ENCODE measurements around the gene MYO16.

The MYO16 gene

GRCh38 chr13:109024611-109025010 lies 395.2 kb downstream of the MYO16 start:
- no peak for DNase-seq (ENCODE audit: extremely low read depth, low read depth)
- TF ChIP-seq CTCF (IDR thresholded peaks at IDR 0.05; ENCODE audit: low read depth, low read length), result no peak

GRCh38 chr13:109026266-109026665 lies 396.9 kb downstream of the MYO16 start:
- DNase-seq (ENCODE audit: extremely low read depth, low read depth), result no peak

GRCh38 chr13:109028624-109029023 lies 399.2 kb downstream of the MYO16 start:
- no peak for DNase-seq (ENCODE audit: extremely low read depth, low read depth)
- no peak for TF ChIP-seq CTCF (IDR thresholded peaks at IDR 0.05; ENCODE audit: low read depth, low read length)

More at GRCh38 chr13:109026266-109026665, 396.9 kb downstream of the MYO16 start:
- no peak for TF ChIP-seq CTCF (IDR thresholded peaks at IDR 0.05; ENCODE audit: low read depth, low read length)

GRCh38 chr13:109033090-109033489 lies 403.7 kb downstream of the MYO16 start:
- no peak for DNase-seq (ENCODE audit: extremely low read depth, low read depth)

GRCh38 chr13:109036078-109036780 lies 406.8 kb downstream of the MYO16 start:
- no peak for TF ChIP-seq CTCF (IDR thresholded peaks at IDR 0.05; ENCODE audit: low read depth, low read length)
- no peak for DNase-seq (ENCODE audit: extremely low read depth, low read depth)

More at GRCh38 chr13:109033090-109033489, 403.7 kb downstream of the MYO16 start:
- no peak for TF ChIP-seq CTCF (IDR thresholded peaks at IDR 0.05; ENCODE audit: low read depth, low read length)

- TF ChIP-seq CTCF (IDR thresholded peaks at IDR 0.05; ENCODE audit: low read depth, low read length), result no peak
Measured at GRCh38 chr13:109043636-109044035, 414.2 kb downstream of the MYO16 start.

GRCh38 chr13:109055850-109056249 lies 426.4 kb downstream of the MYO16 start:
- TF ChIP-seq CTCF (IDR thresholded peaks at IDR 0.05; ENCODE audit: low read depth, low read length), result no peak
- no peak for DNase-seq (ENCODE audit: extremely low read depth, low read depth)

More at GRCh38 chr13:109043636-109044035, 414.2 kb downstream of the MYO16 start:
- DNase-seq (ENCODE audit: extremely low read depth, low read depth), result no peak
